ENCODE measurements around the gene MOCS1.
A peak's percentile ranks its signal among the peaks of the same experiment; 100 is the strongest.

MOCS1 gene

DNA sequence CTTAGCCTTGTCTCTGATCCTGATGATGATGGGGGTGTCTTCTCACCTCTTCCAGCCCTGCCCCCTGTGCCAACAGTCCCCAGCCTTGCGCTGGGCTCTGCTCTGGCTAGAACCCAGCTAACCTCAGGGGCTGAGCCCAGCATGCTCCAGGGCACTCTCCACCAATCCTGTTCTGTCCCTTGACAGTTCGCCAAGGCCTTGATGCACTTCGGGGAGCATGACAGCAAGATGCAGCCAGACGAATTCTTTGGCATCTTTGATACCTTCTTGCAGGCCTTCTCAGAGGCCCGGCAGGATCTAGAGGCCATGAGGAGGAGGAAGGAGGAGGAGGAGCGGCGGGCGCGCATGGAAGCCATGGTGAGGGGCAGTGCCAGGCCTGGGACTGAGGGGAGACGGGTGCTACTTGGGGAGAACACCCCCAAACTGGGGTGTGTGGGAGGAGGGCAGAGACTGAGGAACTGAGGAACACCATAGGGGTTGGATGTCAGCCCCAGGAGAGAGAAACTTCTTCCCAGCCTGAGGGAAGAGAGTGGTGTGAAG is 33.1 kb downstream of the MOCS1 start:
- no peak for DNase-seq

- no peak for DNase-seq
Measured at GRCh38 chr6:39899554-39900295, 34.5 kb downstream of the MOCS1 start.

DNA sequence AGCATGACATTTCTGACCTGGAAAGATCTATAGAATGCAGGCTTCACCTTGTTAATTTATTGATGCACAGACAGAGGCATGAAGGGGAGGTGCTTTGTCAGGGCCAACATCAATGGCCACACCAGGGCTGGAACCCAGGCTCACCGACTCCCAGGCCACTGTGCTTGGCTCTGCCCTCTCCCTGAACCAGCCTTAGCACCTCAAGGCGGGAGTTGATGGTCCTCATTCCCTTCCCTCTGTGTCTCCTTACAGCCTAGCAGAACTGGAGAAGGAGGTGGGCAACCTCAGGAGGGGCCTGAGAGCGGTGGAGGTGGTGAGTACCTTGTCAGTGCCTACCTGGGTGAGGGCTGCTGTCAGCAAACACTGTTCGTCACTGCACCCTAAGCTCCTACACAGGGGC is 35.6 kb downstream of the MOCS1 start:
- DNase-seq = no peak

GRCh38 chr6:39897698-39898097 is 36.6 kb downstream of the MOCS1 start:
- no peak for DNase-seq

GRCh38 chr6:39896701-39897100 is 37.6 kb downstream of the MOCS1 start:
- no peak for DNase-seq

- DNase-seq = no peak
Measured at GRCh38 chr6:39893286-39893685, 41.0 kb downstream of the MOCS1 start.

- DNase-seq = peak; percentile 11 to 31
Measured at GRCh38 chr6:39892490-39893129, 41.7 kb downstream of the MOCS1 start.

DNA sequence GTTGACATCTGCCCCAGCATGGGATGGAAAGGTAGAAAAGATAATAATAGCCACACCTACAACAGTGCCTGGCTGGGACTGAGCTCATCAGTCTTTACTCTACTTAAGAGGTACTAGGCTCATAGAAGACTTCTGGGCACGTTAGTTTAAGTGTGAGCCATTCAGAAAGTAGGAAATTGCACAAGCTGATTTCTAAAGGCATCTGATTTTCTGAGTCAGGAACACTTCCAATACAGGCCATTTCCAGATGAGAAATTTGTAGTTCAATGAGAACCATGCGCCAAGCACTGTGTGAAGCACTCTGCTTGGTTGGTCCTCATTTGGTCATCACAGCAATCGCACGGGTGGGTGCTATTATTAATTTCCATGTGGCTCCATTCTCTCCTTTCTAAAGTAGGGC is 42.3 kb downstream of the MOCS1 start:
- DNase-seq = no peak

- DNase-seq = no peak
Measured at GRCh38 chr6:39891353-39891752, 42.9 kb downstream of the MOCS1 start.

- no peak for DNase-seq
Measured at GRCh38 chr6:39889229-39889628, 45.0 kb downstream of the MOCS1 start.

- no peak for DNase-seq
Measured at GRCh38 chr6:39887692-39888450, 46.4 kb downstream of the MOCS1 start.

DNA sequence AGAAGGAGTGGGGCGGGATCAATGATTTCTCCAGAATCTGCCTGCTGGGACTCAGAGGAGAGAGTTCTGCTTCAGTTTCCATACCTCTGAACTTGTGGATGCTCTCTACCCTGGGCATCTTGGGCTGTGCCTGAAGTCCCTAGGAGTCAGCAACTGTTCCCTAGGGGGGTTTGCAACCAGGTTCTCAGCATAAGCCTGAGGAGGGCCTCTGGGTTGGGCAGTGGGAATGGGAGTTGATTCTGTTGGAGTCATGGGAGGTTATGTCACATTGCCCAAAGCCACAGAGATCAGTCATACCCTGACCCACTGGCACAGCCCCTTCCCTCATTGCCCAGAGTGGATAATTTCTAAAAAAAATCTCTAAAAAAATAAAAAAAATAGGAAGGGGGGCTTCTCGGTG is 47.4 kb downstream of the MOCS1 start:
- DNase-seq = no peak

DNA sequence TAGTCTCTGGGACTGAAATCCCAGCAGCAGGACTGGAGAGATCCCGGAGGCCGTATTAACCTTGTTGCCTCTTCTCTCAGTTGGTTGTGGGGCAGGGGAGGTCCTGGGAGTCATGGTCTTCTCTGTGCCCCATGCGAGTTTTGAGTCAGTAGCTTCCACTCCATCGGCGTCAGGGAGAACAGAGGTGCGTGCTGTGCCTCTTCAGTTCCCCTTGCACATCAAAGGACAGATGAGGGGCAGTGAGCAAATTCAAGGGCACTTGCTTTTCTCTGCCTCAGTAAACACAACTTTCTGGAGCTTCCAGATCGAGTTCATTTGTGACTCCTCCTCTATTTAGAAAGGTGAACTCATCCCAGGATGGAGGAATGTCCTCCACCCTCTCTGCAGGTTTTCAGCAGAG is 48.6 kb downstream of the MOCS1 start:
- DNase-seq = no peak

DNA sequence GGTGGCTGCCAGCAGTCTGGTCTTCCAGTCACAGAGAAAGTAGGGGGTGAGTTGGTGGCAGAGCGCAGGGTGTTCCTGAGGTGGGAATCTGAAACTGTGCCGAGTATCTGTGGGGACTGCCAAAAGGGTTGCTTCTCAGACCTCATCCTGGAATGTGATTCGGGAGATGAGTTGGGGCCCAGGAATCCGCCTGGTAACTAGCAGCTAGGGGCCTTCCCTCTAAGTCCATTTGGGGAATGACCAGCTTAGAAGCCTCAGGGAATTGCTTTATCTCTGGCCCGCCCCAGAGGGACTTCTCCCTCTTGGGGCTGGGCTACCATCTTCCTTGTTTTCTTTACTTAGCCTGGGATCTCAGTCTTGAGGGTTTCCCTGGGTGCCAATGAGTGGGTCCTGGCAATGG is 49.6 kb downstream of the MOCS1 start:
- no peak for DNase-seq

DNA sequence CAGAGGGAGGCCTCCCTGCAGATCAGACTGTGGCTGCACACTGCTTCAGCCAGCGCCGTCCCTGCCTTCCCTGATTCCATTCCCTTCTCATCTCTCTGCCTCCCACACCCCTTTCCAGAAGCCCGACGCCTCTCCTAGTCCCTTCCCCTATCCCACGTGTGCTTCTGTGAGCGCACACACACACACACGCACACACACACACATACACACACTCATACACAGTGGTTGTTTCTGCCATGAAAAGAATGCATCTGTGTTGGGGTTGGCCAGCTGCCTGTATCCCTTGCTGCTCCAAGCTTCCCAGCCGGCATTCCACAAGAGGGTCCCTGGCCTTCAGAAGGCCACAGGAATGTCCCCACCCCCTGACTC is 51.7 kb downstream of the MOCS1 start:
- no peak for DNase-seq

DNA sequence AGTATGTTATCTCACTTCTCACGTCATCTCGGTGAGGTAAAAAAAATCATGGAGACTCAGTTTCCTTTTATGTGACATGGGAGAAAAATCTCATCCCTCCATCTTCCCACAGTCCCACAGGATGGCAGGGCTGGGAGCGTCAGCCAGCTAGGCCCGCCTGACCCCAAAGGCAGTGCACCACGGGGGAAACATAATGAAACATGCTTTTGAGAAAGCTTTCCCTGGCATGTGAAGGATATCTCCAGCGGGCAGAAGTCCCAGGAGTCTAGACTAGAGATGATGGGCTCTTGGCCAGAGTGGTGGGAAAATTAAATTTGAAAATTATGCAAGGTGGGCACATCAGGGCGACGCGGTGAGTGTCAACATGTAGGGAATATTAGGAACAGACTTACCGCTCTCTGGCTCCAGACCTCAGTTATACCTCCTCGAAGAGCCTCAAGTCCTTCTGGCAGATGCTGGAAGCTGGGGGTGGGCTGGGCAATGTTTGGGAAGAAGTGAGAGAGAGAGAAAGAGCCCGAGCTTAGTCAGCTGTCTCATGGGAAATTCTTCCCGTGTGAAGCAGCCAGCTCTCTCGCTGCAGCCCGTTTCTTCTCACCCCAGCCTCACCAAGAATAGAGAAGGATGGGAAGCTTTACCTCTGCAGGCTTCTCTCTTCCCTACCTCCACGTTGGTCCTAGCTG is 52.3 kb downstream of the MOCS1 start:
- no peak for DNase-seq

DNA sequence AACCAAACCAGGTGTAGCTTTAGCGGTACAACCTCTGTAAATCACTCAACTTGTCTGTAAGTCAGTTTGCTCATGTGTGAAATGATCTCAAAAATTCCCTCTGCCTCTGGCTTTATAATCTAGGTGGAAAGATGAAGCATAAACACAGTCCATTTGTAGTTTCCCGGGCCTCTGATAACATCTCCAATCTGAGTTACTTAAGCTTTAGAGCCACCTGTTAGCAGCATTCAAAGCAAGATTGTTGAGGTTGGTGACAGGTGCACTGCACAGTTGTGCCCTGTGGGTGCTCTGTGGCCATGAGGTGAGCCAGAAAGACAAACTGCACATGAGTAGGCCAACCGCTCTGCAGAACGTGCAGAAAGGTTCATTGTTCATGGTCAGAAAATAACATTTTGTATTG is 53.7 kb downstream of the MOCS1 start:
- no peak for DNase-seq

GRCh38 chr6:39879535-39879934 is 54.7 kb downstream of the MOCS1 start:
- DNase-seq = no peak

GRCh38 chr6:39876826-39877225 is 57.4 kb downstream of the MOCS1 start:
- DNase-seq = no peak

- DNase-seq = no peak
Measured at GRCh38 chr6:39876111-39876510, 58.2 kb downstream of the MOCS1 start.

GRCh38 chr6:39873439-39873838 is 60.8 kb downstream of the MOCS1 start:
- DNase-seq = no peak

DNA sequence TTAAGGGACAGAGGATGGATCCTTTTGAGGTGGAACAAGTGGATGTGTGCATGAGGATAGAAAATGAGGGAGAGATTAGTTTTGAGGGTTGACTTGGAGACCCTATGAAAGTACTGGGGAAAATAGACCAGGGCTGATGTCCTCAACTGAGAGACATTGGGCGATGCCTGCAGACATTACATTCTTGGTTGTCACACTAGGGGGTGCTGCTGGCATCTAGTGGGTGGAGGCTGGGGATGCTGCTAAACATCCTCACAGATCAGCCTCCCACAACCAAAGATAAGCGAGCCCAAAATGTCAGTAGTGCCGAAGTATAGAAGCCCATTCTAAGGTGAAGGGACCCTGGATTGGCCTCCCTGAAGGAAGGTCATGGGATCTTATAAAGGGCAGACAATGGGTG is 63.3 kb downstream of the MOCS1 start:
- DNase-seq = no peak

DNA sequence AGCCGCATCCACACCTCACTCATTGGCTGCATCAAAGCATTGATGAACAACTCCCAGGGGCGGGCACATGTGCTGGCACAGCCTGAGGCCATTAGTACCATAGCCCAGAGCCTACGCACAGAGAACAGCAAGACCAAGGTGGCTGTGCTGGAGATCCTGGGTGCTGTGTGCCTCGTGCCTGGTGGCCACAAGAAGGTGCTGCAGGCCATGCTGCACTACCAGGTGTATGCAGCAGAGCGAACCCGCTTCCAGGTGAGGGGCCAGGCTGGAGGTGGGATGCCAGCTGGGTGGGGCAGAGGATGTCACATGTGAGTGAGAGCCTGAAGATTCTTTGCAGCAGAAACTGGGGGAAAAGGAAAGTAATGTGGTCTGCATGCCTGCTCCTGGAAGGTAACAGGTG is 66.7 kb downstream of the MOCS1 start:
- no peak for DNase-seq

Measured in NCI-H2081 (cell line).